Keratinocyte (primary cell): ENCODE results near the gene NCKAP5. TPM values are rescaled to one million over a fixed set of nuclear protein-coding genes. Genes with fewer than 3 reads are reported as not detected.

Source experiments
- DNase-seq: peaks from one replicate; pipeline ENCODE4 v3.0.0-alpha.2; 2011; ENCODE audit warnings: low read depth, missing footprints, low spot score
- FAIRE-seq: peaks from 2 replicates; lab custom pipeline; 2011; peaks lifted over from hg19 to GRCh38; lab: Jason Lieb, UNC
- H2AFZ ChIP-seq: 2 replicates; pipeline ENCODE4 v1.6.0; 2012; ENCODE audit warnings: low read length, control low read depth, inconsistent platforms; ENCODE audit not compliant: control insufficient read depth
- H3K27ac ChIP-seq: 2 replicates; pipeline ENCODE4 v1.5.1; 2011; ENCODE audit warnings: low read length; ENCODE audit not compliant: control insufficient read depth, insufficient read depth
- H3K27me3 ChIP-seq: 3 replicates; pipeline ENCODE4 v1.6.0; 2011; ENCODE audit warnings: low read length; ENCODE audit not compliant: control insufficient read depth, insufficient read depth; ENCODE audit errors: extremely low read depth
- H3K36me3 ChIP-seq, 2 experiments: 2 replicates in 1 of 2; 3 replicates in 1 of 2; pipeline ENCODE4 v1.5.1; 2011; ENCODE audit warnings: low read length in 2 of 2, mild to moderate bottlenecking in 1 of 2; ENCODE audit not compliant: control insufficient read depth in 2 of 2, insufficient read depth in 2 of 2; ENCODE audit errors: extremely low read depth in 1 of 2
- H3K4me1 ChIP-seq: 3 replicates; pipeline ENCODE4 v1.5.1; 2011; ENCODE audit warnings: low read length; ENCODE audit not compliant: control insufficient read depth, insufficient read depth; ENCODE audit errors: extremely low read depth
- H3K4me2 ChIP-seq: 3 replicates; pipeline ENCODE4 v1.6.0; 2011; ENCODE audit warnings: low read depth, low read length; ENCODE audit not compliant: control insufficient read depth, insufficient read depth; ENCODE audit errors: extremely low read depth
- H3K4me3 ChIP-seq, 3 experiments: fragments of 200-600 bp in 1 of 3; sonication (generic) in 1 of 3; 2 replicates in 2 of 3; 3 replicates in 1 of 3; pipeline ENCODE4 v1.5.1; 2011 to 2016; ENCODE audit warnings: low read length in 3 of 3, mild to moderate bottlenecking in 3 of 3, control low read depth in 2 of 3, inconsistent platforms in 1 of 3, low read depth in 1 of 3, mixed read lengths in 1 of 3, mixed run types in 1 of 3, moderate library complexity in 1 of 3; ENCODE audit not compliant: control insufficient read depth in 2 of 3, insufficient read depth in 2 of 3; ENCODE audit errors: extremely low read depth in 1 of 3
- H3K79me2 ChIP-seq: 2 replicates; pipeline ENCODE4 v1.6.0; 2012; ENCODE audit warnings: low read length; ENCODE audit not compliant: control insufficient read depth, insufficient read depth
- H3K9ac ChIP-seq: 3 replicates; pipeline ENCODE4 v1.6.0; 2011; ENCODE audit warnings: low read length; ENCODE audit not compliant: control insufficient read depth, insufficient read depth; ENCODE audit errors: extremely low read depth
- H3K9me1 ChIP-seq: 3 replicates; pipeline ENCODE4 v1.6.0; 2011; ENCODE audit warnings: low read length; ENCODE audit not compliant: control insufficient read depth, insufficient read depth; ENCODE audit errors: extremely low read depth
- H3K9me3 ChIP-seq: 2 replicates; pipeline ENCODE4 v1.5.1; 2012; ENCODE audit warnings: low read depth, low read length; ENCODE audit not compliant: control insufficient read depth
- H4K20me1 ChIP-seq: 3 replicates; pipeline ENCODE4 v1.6.0; 2011; ENCODE audit warnings: low read length; ENCODE audit not compliant: control insufficient read depth, insufficient read depth; ENCODE audit errors: extremely low read depth
- CTCF ChIP-seq, 3 experiments: IDR thresholded peaks in 1 of 3; conservative IDR thresholded peaks in 1 of 3; optimal IDR thresholded peaks in 1 of 3; 2 replicates in 2 of 3; 3 replicates in 1 of 3; pipeline versions ENCODE3 to v1.5.1; 2011; ENCODE audit warnings: low read length in 3 of 3, mild to moderate bottlenecking in 3 of 3, moderate library complexity in 2 of 3, control low read depth in 1 of 3, inconsistent platforms in 1 of 3; ENCODE audit not compliant: insufficient read depth in 2 of 3; ENCODE audit errors: extremely low read depth in 1 of 3
- EZH2 ChIP-seq: IDR thresholded peaks from one replicate; pipeline ENCODE4 v1.6.1; 2012; ENCODE audit warnings: inconsistent platforms, mild to moderate bottlenecking, low read length, moderate library complexity
- dilution Hi-C: fragments of 300-500 bp; cut with MboI; formaldehyde crosslinking; loops from one replicate; pipeline ENCODE4 v1.7.0; 2020; ENCODE audit warnings: low sequenced_read_pairs; ENCODE audit not compliant: extremely low pct_ligation_motif_present
- polyA plus RNA-seq, 5 experiments: library from polyadenylated mRNA; depleted of rRNA in 3 of 5; stranded (reverse) in 3 of 5; stranded (forward) in 1 of 5; unstranded in 1 of 5; fragments of >200 nt; gene quantifications; 1 replicate in 1 of 5; 2 replicates in 3 of 5; 3 replicates in 1 of 5; pipeline versions ENCODE4 v1.2.1 to v1.2.3, GENCODE V29; 2011 to 2012; ENCODE audit warnings: missing spikeins in 2 of 5, low read depth in 1 of 5, low replicate concordance in 1 of 5

Gene NCKAP5
- polyA plus RNA-seq, 1 donor (not counting 4 experiments of a cell fraction or from before 2014, with no cell fraction given), result 3.6 TPM

DNA sequence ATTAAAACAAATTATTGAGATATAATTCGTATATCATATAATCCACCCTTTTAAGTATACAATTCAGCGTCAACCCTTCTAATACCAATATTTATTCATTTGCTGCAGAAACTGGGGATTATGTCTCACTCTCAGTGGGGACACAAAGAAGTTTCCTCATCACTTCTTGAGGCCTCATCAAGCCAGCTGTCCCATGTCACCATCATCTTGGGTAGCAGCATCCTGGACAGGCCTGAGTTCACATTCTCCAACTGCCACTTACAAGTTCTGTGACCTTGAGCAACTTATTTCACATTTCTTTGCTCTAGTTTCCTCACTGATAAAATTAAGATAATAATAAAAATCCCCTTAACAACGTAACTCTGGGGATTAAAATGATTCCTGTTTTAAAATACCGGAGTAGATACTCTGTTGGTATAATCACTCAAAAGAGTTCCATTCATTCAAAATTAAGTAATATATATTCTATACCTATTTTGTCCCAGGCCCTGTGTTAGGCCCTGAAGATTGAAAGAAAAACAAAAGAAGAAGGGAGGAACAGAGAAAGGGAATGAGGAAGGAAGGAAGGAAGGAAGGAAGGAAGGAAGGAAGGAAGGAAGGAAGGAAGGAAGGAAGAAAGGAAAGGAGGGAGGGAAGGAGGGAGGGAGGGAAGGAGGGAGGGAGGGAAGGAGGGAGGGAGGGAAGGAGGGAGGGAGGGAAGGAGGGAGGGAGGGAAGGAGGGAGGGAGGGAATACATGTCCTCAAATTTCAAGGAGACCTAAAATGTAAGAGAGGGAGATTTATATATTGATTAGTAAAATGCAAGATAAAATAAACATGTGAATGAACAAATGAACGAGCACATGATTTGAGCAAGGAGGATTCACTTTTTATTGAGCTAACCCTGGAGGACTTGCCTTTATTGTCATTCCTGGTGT lies 42.4 kb downstream of the NCKAP5 start:
- Histone ChIP-seq H3K4me1 (no peaks in the 10 kb centered on the region), H3K4me3 (no peak overlapping the region), H3K27me3 (no peaks in the 10 kb centered on the region), H3K79me2 (no peaks in the 10 kb centered on the region), H4K20me1 (no peaks in the 10 kb centered on the region), H3K36me3 (peaks cover 0 to 2% of the 10 kb centered on the region in 2 experiments), H3K9ac (no peak overlapping the region), H3K27ac (no peak overlapping the region), H3K9me3 (no peaks in the 10 kb centered on the region), H3K9me1 (no peaks in the 10 kb centered on the region), H2AFZ (no peak overlapping the region), H3K4me2 (no peak overlapping the region)
- FAIRE-seq, result no peak
- DNase-seq, result no peak
- no peak for TF ChIP-seq EZH2
- no peak for TF ChIP-seq CTCF (optimal IDR thresholded peaks at IDR 0.05 in 1 of 3, IDR thresholded peaks at IDR 0.05 in 1 of 3, conservative IDR thresholded peaks at IDR 0.05 in 1 of 3; ENCODE audit: extremely low read depth in 1 of 3, insufficient read depth in 2 of 3, low read length in 3 of 3)
- dilution Hi-C loops, result no loop called here

GRCh38 chr2:133525090-133525489 lies 43.2 kb downstream of the NCKAP5 start:
- H2AFZ ChIP-seq, result no peak overlapping the region
- no peaks in the 10 kb centered on the region for H3K79me2 ChIP-seq
- peaks cover 0 to 2% of the 10 kb centered on the region in 2 experiments for H3K36me3 ChIP-seq
- no peak for TF ChIP-seq CTCF (optimal IDR thresholded peaks at IDR 0.05 in 1 of 3, IDR thresholded peaks at IDR 0.05 in 1 of 3, conservative IDR thresholded peaks at IDR 0.05 in 1 of 3; ENCODE audit: extremely low read depth in 1 of 3, insufficient read depth in 2 of 3, low read length in 3 of 3)
- TF ChIP-seq EZH2, result no peak
- FAIRE-seq (no peak), DNase-seq (no peak)
- dilution Hi-C loops, result no loop called here
- H3K9me3 ChIP-seq, result no peaks in the 10 kb centered on the region
- no peak overlapping the region for H3K4me3 ChIP-seq
- no peaks in the 10 kb centered on the region for H4K20me1 ChIP-seq
- H3K27ac ChIP-seq, result no peak overlapping the region
- no peaks in the 10 kb centered on the region for H3K9me1 ChIP-seq
- no peak overlapping the region for H3K9ac ChIP-seq
- H3K4me1 ChIP-seq, result no peaks in the 10 kb centered on the region
- H3K27me3 ChIP-seq, result no peaks in the 10 kb centered on the region
- no peak overlapping the region for H3K4me2 ChIP-seq
